Astrocyte of the spinal cord (primary cell): Measurements from ENCODE around the gene MEGF6.

Experiments used
- DNase-seq: peaks from one replicate; pipeline ENCODE4 v3.0.0; 2011; ENCODE audit warnings: low read depth, low spot score
- H3K4me3 ChIP-seq: 2 replicates; pipeline ENCODE4 v1.5.1; 2011; ENCODE audit warnings: low read depth, mild to moderate bottlenecking, low read length, moderate library complexity
- in situ Hi-C: cut with HindIII; loops from 2 replicates; pipeline ENCODE4 v1.10.0; 2017; ENCODE audit warnings: low sequenced_read_pairs
- TF ChIP-seq, protein P1 (sequence below): IDR thresholded peaks from 2 replicates; pipeline ENCODE4 v1.5.1; 2012; ENCODE audit warnings: low read depth, mild to moderate bottlenecking, low read length, inconsistent platforms

The MEGF6 gene

DNA sequence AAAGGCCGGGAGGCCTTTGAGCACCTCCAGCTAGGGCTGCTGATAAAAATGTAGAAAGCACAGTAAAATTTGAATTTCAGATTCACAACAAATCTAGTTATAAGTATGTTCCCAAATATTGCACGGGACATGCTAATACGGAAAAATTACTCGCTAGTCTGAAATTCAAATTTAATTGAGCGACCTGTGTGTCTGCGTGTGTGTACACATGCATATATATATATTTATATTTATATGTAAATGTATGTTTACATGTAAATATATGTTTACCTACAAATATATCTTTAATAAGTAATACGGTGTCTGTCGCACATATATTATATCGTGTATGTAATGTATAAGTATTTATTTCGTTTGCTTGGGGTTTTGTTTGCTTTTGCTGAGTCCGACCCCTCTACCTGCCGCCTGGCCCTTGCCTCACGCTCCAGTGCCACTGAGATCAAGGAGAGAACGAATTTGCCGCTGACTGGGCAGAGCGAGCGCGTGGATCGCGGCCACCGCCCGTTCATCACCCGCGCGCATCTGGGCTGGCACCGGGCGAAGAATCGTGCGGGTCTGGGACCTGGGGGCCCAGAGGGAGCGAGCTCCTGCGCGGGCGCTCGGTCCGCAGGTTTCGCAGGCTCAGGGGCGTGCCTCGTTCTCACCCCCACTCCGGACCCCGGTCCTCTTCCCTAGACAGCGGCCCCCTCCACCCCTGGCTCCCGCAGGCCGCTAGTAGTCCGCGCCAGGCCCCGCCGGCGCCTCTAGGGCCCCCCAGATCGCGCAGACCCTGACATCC is 39.1 kb upstream of the MEGF6 start:
- TF ChIP-seq, protein P1, sequence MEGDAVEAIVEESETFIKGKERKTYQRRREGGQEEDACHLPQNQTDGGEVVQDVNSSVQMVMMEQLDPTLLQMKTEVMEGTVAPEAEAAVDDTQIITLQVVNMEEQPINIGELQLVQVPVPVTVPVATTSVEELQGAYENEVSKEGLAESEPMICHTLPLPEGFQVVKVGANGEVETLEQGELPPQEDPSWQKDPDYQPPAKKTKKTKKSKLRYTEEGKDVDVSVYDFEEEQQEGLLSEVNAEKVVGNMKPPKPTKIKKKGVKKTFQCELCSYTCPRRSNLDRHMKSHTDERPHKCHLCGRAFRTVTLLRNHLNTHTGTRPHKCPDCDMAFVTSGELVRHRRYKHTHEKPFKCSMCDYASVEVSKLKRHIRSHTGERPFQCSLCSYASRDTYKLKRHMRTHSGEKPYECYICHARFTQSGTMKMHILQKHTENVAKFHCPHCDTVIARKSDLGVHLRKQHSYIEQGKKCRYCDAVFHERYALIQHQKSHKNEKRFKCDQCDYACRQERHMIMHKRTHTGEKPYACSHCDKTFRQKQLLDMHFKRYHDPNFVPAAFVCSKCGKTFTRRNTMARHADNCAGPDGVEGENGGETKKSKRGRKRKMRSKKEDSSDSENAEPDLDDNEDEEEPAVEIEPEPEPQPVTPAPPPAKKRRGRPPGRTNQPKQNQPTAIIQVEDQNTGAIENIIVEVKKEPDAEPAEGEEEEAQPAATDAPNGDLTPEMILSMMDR: no peak
- in situ Hi-C loops: no loop called here
- peak overlapping the region; percentile 76 for H3K4me3 ChIP-seq
- no peak for DNase-seq

DNA sequence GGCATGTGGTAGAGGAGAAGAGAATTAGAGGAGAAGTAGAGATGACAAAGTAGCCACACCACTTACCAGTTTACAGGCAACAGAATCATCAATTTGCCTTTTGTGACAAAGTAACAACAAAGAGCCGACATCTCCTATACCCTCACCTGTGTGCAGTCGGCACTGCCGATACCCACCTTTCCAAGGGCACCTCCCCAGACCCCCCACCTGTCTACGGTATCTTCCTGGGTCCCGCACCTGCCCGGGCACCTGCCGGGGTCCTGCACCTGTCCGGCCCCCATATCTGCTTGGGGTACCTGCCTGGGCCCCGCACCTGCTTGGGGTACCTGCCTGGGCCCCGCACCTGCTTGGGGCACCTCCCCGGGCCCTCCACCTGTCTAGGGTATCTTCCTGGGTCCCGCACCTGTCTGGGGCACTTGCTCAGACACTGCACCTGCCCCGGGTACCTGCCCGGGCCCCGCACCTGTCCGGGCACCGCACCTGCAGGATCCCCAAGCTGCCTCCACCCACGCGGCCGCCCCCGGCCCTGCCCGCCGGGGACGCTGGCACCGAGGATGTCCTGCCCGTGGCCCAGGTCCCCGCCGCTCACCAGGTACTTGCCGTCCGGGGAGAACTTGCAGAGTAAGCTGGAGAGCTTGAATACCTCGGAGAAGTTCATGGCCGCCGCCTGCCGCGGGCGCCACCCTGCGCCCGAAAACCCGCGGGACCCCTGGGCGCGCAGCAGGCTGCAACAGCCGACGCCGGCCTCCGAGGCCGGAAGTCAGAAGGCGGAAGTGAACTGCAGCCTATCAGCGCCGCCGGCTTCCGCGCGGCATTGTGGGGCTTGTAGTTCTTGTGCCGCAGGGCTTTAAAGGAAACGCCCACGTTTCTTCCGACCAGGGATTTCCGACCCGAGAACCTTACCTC is 38.3 kb upstream of the MEGF6 start, which contains the start of gene WRAP73:
Gene WRAP73, minus strand, starts transcription at position 762 of the 906 bp plus-strand sequence. Its CDS starts 104 bp downstream, at position 658.
- TF ChIP-seq, protein P1: no peak
- peak within 1 kb of the TSS; percentile 76 for H3K4me3 ChIP-seq
- peak; percentile 92 for DNase-seq
- in situ Hi-C loops: loop anchor here (25.0 kb wide), 1 partner anchor 112 kb away; no protein-coding TSS in a partner anchor

- no peak for DNase-seq
- H3K4me3 ChIP-seq: no peak overlapping the region
- TF ChIP-seq, protein P1: no peak
- in situ Hi-C loops: loop anchor here (25.0 kb wide), 1 partner anchor 109 kb away; no protein-coding TSS in a partner anchor
Measured at GRCh38 chr1:3646596-3646995, 35.3 kb upstream of the MEGF6 start.

DNA sequence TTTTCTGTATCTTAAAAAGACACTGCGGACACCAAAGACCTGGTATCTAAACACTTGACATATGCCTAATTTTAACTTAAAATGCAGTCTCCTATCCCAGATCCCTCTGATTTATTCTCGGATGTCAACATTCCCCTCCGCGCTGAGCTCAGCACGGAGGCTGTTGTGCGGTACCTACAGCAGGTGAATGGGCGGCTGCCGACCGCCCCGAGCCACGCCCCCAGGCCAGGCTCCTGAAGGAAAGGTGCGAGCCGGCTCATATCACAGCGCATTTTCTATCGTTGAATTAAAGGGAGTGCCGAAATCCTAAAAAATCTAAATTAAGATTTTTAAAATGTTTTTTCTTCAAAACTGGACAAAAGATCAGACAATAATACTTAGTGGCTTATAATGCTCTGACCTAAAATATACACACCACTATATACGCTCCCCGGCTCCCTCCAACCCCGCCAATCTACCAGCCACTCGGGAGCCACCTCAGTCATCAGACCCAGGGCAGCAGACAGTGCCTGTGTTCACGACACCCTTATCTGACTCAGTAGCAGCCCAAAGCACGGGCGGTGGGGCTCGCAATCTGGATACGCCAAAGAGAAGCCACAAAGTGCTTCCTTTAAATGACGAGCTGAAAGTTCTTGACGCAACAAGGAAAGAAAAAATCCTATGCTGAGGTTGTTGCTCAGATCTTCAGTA is 34.5 kb upstream of the MEGF6 start:
- TF ChIP-seq, protein P1: no peak
- in situ Hi-C loops: loop anchor here (25.0 kb wide), 1 partner anchor 109 kb away; no protein-coding TSS in a partner anchor
- no peak overlapping the region for H3K4me3 ChIP-seq
- DNase-seq: no peak

GRCh38 chr1:3645247-3645646 is 33.9 kb upstream of the MEGF6 start:
- in situ Hi-C loops: loop anchor here (25.0 kb wide), 1 partner anchor 108 kb away; no protein-coding TSS in a partner anchor
- no peak for DNase-seq
- no peak overlapping the region for H3K4me3 ChIP-seq
- TF ChIP-seq, protein P1: no peak

DNA sequence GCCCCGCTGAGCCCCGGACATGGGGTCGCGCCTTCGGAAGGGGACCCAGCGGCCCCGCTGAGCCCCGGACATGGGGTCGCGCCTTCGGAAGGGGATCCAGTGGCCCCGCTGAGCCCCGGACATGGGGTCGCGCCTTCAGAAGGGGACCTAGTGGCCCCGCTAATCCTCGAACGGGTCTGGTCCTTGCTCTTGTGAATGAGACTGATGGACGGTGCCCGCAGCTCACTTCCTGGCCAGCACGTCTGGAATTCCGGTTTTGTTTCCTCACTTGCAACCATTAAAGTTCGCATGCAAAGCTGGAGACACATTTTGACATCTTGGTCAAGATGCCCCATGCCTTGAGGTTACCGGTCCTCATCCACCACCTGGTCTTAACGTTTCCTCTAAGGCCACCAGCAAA is 33.0 kb upstream of the MEGF6 start:
- no peak overlapping the region for H3K4me3 ChIP-seq
- TF ChIP-seq, protein P1: no peak
- in situ Hi-C loops: loop anchor here (25.0 kb wide), 1 partner anchor 107 kb away; no protein-coding TSS in a partner anchor
- no peak for DNase-seq
